ENCODE data around the gene ITGA1.

DNA sequence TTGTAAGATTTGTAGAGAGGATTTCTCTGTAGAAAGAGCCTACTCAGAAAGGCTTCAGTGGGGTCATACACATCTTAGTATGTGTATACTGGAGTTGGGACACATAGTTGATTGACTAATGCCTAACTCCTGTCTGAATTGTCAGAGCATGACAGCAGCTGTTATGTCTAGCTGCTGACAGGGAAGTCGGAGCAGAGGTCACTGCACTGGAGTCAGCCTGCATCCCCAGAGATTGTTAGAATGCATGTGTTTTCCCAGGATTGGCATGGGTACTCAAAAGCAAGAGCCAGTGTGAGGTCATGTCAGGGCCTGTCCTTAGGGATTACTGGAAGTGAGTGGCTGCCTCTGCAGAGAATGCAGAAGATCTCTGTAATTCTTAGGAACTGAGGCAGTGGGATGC, 82.7 kb downstream of the ITGA1 start:
- TF ChIP-seq, protein P1, sequence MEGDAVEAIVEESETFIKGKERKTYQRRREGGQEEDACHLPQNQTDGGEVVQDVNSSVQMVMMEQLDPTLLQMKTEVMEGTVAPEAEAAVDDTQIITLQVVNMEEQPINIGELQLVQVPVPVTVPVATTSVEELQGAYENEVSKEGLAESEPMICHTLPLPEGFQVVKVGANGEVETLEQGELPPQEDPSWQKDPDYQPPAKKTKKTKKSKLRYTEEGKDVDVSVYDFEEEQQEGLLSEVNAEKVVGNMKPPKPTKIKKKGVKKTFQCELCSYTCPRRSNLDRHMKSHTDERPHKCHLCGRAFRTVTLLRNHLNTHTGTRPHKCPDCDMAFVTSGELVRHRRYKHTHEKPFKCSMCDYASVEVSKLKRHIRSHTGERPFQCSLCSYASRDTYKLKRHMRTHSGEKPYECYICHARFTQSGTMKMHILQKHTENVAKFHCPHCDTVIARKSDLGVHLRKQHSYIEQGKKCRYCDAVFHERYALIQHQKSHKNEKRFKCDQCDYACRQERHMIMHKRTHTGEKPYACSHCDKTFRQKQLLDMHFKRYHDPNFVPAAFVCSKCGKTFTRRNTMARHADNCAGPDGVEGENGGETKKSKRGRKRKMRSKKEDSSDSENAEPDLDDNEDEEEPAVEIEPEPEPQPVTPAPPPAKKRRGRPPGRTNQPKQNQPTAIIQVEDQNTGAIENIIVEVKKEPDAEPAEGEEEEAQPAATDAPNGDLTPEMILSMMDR (IDR thresholded peaks at IDR 0.05): no peak
- TF ChIP-seq POLR2A (IDR thresholded peaks at IDR 0.05): no peak
